Left cardiac atrium (tissue), 4 donors: Measurements from ENCODE around the gene IPO11. TPM values are rescaled to one million over a fixed set of nuclear protein-coding genes. Genes with fewer than 3 reads are reported as not detected.
"Not testable (repeated sequence)": the region's sequence is repeated elsewhere in the genome, so short reads cannot be mapped to it uniquely, and the experiment has no call there.

Experiments used
- ATAC-seq, 2 donors: fragments of 200-7000 bp; cut with Tn5 transposase; one replicate each; pipeline ENCODE4 v1.9.1; 2020; ENCODE audit warnings: mild to moderate bottlenecking in 2 of 2, moderate library complexity in 2 of 2
- DNase-seq: peaks from one replicate; pipeline ENCODE4 v3.0.0-alpha.2; 2020
- intact Hi-C, 2 donors: fragments of 100-400 bp; cut with DNase I; formaldehyde crosslinking; loops; one replicate each; pipeline versions ENCODE4 v1.14.1 to v1.15.1; 2022 to 2023
- total RNA-seq, 2 donors: library from RNA; stranded (reverse); fragmentation: NEBNext Ultra II Directional; extraction: Animal tissue kit (Norgen Biotek cat#: 25700); gene quantifications; one replicate each; pipeline ENCODE4 v1.2.1, GENCODE V29; 2021
- donor health status: DM: no; HTN: yes; CAD: no.
- donor health status: DM: no; HTN: yes; CAD: no; lungs with severe emphysema.
- donor health status: DM: yes; HTN: yes; CAD: no.
- donor health status: Dilated cardiomyopathy.

Gene IPO11
- total RNA-seq, 2 donors from 2014 or later: 22.9 to 25.4 TPM

DNA sequence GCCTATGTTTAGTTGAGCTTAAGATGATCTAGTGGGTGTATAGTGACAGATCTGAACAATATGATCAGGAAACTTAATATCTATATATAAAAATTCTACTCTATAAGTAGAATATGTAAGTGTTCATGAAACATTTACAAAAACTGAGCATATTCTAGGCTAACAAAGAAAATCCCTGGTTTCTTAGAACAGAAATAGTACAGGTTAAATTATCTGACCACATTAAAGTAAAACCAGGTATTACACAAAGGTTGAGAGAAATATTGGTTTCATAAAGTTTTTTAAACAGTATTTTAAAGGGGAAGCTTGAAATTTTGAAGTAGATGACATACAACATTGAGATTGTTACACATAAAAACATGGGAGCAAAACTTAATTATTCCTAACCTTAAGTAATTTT, 205.4 kb downstream of the IPO11 start:
- intact Hi-C loops: no loop called here
- DNase-seq: no peak
- ATAC-seq: no peak

DNA sequence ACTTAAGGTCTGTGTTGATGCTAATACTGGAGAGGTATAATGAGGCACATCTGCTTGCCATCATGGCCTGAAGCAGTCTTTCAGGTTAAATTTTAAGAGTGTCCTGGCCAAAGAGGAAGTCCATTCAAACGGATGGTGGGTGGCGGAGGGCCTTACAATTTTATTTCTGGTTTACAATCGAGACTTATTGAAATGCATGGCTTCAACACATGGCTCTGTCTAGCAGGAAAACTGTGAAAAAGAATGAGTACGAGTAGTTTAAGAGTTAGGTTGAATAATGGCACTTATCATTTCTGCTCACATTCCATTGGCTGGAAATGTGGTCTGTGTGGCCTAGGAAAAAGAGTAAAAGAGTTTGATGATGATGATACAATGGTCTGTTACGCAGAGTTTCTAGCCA, 208.2 kb downstream of the IPO11 start:
- DNase-seq: no peak
- no peak for ATAC-seq
- intact Hi-C loops: no loop called here

DNA sequence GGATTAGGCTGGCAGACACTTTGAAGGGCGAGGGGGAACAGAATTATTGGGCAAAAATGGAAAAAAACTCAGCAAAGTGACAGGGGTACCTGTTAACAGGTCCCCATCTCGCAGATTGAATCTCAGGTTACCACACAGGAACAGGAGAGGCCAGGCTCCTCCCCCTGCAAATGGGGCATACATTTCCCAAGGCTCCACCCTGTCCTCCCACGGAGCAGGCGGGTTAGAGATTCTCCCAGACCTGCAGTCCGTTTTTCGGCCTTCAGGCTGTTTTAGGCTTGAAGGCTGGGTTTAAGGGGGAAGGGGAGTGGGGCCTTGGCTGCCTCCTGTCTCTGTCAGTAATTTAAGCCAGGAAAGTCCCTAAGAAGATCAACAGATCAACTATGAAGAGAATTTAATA, 208.7 kb downstream of the IPO11 start:
- ATAC-seq (no peak), DNase-seq (no peak)
- intact Hi-C loops: no loop called here

DNA sequence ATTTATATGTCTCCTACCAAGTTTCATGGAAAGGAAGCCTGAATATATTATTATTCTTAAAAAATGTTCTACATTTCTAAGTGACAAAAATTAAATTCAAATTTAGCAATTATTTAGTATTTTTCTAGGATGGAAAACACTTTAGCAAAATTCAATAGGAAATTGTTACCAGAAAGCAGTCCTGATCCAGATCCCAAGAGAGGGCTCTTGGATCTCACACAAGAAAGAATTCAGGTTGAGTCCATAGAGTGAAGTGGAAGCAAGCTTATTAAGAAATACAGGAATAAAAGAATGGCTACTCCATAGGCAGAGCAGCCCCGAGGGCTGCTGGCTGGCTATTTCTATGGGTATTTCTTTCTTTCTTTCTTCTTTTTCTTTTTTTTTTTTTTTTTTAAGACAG, 210.7 kb downstream of the IPO11 start:
- intact Hi-C loops: no loop called here
- DNase-seq: no peak
- ATAC-seq: no peak

DNA sequence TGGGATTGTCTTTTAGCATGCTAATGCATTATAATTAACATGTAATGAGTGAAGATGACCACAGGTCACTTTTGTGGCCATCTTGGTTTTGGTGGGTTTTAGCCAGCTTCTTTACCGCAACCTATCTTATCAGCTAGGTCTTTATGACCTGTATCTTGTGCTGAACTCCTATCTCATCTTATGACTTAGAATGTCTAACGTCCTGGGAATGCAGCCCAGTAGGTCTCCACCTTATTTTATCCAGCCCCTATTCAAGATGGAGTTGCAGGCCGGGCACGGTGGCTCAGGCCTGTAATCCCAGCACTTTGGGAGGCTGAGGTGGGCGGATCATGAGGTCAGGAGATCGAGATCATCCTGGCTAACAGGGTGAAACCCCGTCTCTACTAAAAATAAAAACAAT, 211.9 kb downstream of the IPO11 start:
- ATAC-seq, DNase-seq, intact Hi-C loops: not testable (repeated sequence)

DNA sequence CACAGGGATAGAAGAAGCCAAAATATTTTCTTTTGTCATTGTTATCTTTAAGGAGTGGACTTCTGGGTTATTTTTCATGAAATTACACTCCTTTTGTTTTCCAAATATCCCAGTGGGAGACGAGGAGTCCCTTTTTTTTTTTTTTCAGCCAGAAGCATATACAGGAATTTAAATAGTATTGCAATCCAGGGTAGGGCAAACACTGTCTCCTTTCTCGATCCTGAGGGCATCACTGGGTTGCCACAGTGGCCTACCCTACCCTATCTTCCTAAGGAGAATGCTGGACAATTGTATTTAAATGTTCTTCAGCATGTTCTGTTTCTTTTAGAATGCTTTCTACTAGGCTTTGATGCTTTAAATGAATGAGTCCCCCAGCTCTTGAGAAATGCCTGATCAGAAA, 214.0 kb downstream of the IPO11 start:
- DNase-seq: no peak
- intact Hi-C loops: no loop called here
- ATAC-seq: no peak

DNA sequence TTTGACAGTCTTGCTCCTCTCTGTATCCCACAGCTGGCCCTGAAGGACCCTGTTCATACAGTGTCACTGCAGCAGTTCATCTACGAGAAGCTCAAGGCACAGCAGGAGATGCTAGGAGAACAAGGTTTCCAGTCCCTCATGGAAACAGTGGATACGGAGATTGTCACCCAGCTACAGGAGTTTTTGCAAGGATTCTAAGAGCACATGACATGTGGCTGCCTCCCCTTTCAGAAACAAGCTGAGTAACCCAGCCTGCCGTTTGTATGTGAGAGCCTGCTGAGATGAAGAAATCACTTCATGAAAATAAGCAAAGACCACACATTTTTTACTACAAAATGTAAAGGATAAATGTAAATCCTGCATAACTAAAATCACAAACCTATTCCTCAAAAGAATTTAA, 214.6 kb downstream of the IPO11 start:
- DNase-seq (no peak), ATAC-seq (no peak)
- intact Hi-C loops: no loop called here

DNA sequence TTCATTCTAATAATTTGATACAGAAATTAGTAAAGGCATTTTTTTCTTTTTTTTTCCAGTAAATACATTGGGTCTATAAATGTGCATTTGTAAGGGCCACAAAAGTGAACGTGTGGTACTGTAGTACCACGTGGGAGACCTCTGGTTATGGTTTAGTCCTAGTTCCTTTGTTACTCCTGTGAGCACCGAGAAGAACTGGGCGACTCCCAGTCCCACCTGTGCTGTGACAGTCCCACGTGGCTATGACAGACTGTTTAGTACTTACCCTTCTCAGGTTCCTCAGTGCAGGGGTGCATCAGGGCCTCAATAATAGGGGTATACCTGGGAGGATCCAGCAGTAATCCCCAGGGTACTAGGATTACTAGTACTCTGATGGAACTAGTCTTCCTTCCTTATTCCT, 215.3 kb downstream of the IPO11 start:
- intact Hi-C loops: no loop called here
- no peak for DNase-seq
- no peak for ATAC-seq

DNA sequence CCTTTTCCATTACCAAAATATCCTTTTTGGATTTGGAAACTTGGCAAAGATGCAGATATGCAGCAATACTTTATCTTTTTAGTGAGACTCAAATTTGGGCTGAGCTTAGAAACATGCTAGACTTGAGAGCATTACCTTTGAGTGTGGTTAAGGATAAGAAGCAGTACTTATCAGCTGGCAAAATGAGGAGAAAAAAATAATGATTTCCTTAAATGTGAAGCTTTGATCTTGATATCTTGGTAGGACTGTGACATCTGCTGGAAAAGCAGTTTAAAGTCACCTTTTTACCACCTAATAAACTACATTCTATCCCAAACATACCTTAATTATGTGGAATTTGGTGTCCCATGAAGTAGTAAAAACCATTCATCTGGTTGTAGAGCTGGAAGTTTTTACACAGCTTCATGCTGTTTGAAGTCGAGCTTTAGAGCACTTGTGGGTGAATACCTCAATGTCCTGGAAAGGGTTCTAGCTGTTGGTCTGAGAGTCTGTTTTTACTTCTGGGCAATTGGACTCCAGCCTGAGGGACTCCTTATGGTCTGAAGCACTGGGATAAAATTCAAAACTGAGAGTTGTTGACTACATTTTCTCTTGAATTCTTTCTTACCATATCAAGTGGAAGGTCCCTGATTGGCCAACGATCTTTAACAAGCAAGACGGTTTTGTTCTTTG, 219.5 kb downstream of the IPO11 start:
- intact Hi-C loops: no loop called here
- ATAC-seq (no peak), DNase-seq (no peak)

DNA sequence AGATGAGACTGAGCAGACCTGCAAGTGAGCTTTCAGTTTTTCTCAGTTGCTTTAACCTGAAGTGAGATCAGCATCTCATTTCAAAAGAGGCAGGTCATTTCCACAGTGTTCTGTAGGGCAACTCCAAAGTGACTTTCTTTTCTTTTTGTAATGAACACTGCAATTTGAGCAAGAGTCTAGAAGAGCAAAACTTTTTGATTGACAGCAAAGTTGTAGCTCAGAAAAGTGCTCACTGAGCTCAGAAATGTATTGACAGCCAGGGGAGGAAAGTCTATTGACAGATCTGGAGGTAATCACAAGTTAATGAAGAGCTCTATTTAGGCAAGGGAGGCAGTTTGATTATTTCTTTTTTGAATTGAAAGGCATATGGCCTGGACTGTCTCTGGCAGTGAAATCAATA, 220.7 kb downstream of the IPO11 start:
- no peak for DNase-seq
- ATAC-seq: no peak
- intact Hi-C loops: no loop called here

DNA sequence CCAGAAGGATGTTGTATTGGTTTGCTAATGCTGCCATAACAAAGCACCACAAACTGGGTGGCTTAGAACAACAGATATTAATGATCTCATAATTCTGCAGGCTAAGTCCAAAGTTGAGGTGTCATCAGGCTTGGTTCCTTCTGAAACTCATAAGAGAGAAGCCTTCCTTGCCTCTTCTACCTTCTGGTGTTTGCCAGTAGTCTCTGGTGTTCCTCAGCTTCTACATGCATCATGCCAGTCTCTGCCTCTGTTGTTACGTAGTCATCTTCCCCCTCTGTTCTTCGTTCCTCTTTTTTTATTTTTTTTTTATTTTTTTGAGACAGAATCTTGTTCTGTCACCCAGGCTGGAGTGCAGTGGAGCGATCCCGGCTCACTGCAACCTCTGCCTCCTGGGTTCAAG, 227.9 kb downstream of the IPO11 start:
- no peak for ATAC-seq
- intact Hi-C loops: no loop called here
- no peak for DNase-seq

DNA sequence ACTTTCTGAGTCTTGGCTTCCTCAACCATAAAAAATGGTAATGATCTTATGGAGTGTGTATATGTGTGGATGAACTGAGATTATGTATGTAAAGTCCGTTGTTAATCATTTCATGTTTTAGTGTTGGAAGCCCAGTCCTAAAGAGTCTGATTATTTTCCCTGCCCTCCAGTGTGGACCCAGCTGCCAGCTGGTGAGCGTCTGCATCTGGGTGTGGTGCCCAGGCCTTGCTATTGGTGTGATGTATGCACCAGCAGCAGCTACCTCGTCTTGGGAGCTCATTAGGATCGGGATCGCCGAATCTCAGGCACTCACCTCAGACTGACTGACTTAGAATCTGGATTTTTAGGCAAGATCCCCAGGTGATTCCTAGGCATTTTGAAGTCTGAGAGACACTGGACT, 229.9 kb downstream of the IPO11 start:
- ATAC-seq: no peak
- intact Hi-C loops: no loop called here
- DNase-seq: no peak

DNA sequence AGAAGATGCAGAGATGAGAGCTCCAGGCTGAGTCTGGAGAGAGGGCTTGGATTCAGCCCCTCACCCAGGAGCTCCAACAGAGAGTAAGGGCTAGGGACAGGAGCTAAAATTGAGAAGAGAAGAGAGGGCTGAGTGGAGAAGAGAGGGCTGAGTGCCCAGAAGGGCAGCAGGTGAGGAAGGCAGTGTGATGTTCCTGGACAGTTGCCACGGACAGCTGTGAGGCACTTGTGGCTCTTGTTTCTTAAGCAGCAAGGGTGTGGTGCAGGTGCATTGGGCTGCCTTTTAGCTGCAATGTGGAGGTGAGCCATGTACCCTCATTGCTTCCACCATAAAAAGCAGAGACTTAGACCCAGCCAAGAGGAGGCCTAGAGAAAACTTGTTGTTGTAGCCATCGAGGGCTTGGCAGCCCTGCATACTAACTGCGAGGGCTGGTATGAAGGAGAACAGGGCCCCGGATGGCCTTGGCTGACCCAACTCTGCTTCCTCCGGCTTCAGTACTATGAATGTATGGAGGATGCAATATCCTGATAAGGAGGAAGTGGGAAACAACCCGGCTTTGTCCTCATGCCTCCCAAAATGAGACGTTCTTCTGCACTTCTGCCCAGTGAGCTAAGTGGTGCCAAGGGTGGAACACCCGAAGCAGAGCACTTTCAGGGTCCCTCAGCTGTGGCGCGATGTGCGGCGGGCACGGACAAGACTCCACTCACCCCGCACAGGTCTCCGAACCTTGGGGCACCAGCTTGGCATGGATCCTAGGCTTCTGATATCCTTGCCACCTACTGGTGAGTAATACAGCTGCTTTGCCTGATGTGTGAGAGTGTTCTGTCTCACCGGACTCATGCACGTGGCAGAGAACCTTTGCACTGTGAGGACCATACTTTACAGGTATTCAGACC, 231.2 kb downstream of the IPO11 start:
- DNase-seq (no peak), ATAC-seq (peak in 1 of 2 donors; percentile 50)
- intact Hi-C loops: no loop called here

DNA sequence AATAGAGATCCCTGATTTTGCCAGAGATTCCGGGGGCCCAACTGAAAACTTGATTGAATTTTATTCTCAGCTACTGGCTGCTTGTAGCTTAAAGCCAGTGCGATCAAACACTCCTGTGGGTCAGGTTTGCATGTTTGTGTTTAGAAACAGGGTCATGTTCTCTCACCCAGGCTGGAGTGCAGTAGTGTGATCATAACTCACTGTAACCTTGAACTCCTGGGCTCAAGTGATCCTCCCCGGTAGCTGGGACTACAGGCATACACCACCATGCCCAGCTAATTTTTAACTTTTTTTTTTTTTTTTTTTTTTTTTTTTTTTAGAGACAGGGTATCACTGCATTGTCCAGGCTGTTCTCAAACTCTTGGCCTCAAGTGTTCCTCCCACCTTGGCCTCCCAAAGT, 232.7 kb downstream of the IPO11 start:
- intact Hi-C loops: no loop called here
- DNase-seq: no peak
- no peak for ATAC-seq

DNA sequence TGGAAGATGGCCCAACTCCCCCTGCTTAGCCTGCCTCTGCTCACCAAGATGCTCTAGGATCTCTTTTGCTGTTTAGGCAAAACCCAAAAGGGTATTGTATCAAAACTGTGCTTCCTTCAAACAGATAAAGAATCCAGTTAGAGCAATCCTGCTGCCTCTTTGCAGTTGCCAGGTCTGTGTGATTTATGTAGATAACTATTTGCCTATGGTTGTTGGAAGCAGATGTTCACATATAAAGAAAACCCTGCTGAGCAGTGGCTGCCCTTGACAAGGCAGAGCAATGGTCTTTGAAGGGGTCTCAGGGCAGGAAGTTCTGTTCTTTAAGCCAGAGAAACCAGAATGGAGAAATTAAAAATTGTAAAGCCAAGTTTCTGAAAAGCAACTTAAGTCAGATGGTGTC, 234.7 kb downstream of the IPO11 start:
- ATAC-seq (no peak), DNase-seq (no peak)
- intact Hi-C loops: no loop called here

DNA sequence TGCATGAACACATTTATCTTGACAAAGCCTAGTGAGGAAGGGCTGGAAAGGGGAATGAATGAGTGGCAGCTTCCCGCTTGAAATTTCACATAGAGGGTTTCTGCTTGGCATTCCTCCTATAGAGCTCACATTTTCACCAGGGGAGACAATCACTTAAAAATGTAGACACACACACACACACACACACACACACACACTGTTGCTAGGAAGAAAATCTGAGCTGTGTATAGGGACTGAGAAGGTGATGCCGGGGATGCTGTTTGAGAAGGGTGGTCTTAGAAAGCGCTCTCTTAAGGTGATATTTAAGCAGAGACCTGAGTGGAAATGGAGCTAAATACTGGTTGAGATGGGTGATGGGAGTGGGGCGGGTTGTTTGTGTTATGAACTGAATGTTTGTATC, 236.5 kb downstream of the IPO11 start:
- no peak for DNase-seq
- intact Hi-C loops: no loop called here
- ATAC-seq: no peak

DNA sequence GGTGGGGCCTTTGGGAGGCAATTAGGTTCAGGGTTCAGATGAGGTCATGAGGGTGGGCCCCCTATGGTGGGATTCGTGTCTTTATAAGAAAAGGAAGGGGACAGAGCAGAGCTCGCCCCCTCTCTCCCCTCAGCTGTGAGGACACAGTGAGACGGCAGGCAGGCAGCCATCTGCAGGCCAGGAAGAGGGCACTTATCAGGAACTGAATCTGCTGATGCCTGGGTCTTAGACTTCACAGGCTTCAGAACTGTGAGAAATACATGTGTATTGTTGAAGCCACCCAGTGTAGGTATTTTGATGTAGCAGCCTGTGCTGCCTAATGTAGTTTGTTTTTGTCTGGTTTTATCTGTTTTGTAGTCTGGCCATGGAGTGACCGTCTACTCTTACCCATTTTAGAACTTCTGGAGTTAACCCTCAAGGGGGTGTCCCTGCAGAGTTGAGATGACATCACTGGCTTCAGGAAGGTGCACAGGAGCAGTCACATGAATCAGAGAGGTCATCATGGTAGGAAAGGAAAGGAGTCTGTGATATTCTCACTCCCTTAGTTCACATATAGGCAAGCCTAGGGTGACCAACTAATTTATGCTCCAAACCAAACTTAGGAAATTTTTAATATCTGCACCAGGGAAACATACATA, 237.0 kb downstream of the IPO11 start:
- ATAC-seq: peak in 1 of 2 donors; percentile 44
- intact Hi-C loops: no loop called here
- DNase-seq: no peak

DNA sequence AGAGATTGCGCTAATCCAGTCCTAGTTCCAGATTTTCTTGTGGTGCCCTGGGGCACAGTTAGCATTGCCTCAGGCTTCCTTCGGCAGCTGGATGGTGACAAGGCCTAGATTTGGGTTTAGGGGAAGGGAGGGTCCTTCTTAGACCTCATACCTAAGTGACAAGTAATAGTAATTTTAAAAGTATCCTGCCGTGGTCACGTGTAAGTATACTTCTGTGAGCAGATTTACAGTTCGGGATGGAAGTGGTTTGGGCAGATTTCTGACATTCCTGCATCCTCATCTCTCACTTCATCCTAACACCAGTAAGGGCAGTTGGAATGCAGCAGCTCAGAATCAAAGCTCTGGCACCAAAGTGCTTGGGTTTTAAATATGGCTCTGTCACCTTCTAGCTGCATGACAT, 237.6 kb downstream of the IPO11 start:
- no peak for DNase-seq
- no peak for ATAC-seq
- intact Hi-C loops: no loop called here

DNA sequence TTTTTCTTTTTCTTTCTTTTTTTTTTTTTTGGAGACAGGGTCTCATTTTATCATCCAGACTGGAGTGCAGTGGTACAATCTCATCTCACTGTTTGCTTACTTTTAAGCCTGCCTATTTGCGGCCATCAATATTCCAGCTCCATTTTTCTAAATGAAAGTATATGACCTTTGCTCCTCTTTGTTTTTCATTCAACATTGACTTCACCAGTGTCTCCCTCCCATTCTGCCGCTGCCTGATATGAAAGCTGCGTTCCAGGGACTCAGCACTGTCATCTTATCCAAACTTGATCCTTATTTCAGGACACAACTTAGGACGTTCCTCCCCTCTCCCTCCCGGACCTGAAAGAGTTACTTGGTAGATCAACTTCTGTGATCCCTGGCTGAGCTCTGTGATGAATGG, 239.7 kb downstream of the IPO11 start:
- no peak for DNase-seq
- intact Hi-C loops: no loop called here
- no peak for ATAC-seq
